T-helper 2 cell treated with Interferon-gamma antibody and Interleukin-4, amounts not matched to agents 5 μg/mL and 100 μg/mL, for 36 hours (primary cell): ENCODE results near the gene SEC14L3.

Experiments
- DNase-seq: peaks from one replicate; pipeline ENCODE4 v3.0.0; 2021; ENCODE audit warnings: low spot score
- H3K27ac Mint-ChIP-seq: one replicate; pipeline ENCODE4 v1.8.0; 2021; ENCODE audit warnings: mild to moderate bottlenecking, mixed read lengths
- H3K27me3 Mint-ChIP-seq: one replicate; pipeline ENCODE4 v1.8.0; 2021; ENCODE audit warnings: low read depth, mixed read lengths
- H3K36me3 Mint-ChIP-seq: one replicate; pipeline ENCODE4 v1.8.0; 2021; ENCODE audit warnings: low read depth, mixed read lengths
- H3K4me1 Mint-ChIP-seq: one replicate; pipeline ENCODE4 v1.8.0; 2021; ENCODE audit warnings: low read depth, mixed read lengths
- H3K4me3 Mint-ChIP-seq: one replicate; pipeline ENCODE4 v1.8.0; 2022; ENCODE audit warnings: mild to moderate bottlenecking, moderate library complexity, mixed read lengths
- H3K9me3 Mint-ChIP-seq: one replicate; pipeline ENCODE4 v1.8.0; 2021; ENCODE audit warnings: mixed read lengths

SEC14L3 gene

DNA sequence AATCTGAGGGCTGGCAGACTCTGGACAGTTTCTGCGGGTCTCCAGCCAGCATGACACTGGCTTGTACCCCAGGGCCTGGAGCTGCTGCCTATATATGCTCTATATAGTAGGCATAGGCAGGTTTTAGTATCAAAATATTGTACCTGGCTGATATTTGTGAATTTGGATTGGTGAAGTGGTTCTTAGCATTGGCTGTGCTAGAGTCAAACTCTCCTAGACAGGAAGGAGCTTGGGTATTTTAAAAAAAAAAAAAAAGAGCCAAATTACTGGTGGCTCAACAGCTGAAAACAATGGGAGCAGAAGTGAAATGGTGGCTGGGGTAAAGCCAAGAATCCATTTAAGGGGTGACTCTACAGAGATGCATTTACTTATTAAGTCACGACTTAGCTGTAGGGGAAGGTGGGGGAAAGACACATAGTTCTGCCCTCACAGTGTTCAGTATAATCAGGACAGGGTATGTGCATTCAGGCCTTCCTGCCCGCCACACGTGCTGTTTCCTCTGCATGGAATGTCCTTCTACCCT is 57.2 kb downstream of the SEC14L3 start:
- DNase-seq, result no peak
- no peaks in the 10 kb centered on the region for H3K27me3 Mint-ChIP-seq
- H3K9me3 Mint-ChIP-seq, result no peaks in the 10 kb centered on the region
- no peak overlapping the region for H3K4me3 Mint-ChIP-seq
- H3K36me3 Mint-ChIP-seq, result peaks cover 40% of the 10 kb centered on the region
- H3K27ac Mint-ChIP-seq, result no peak overlapping the region
- peaks cover 18% of the 10 kb centered on the region for H3K4me1 Mint-ChIP-seq

DNA sequence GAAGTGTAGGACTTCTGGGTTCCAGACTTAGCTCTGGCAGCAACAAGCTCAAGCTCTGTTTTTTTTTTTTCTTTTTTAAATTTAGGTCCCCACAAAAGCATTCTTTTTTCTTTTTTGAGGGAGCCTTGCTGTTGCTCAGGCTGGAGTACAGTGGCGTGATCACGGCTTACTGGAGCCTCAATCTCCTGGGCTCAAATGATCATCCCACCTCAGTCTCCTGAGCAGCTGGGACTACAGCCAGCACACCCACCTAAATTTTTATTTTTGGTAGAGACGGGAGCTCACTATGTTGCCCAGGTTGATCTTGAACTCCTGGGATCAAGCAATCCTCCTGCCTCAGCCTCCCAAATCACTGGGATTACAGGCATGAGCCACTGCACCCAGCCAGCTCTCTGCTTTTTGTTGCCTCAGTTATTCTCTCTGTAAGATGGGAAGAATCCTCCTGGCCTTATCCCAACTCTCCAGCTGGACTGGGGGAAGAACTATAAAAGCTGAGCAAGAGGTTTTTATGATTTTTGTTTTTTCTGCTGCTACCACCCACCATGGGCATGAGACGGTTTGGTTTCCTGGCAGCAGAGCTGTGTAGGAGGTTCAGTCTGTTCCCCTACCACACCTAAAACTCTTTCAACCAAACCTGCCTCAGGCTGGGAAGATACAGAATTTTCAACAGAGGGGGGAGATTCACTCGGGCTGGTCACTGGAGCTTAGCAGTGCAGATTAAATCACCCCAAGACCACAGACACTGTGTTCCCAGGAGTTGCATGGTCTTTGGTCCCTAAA is 57.9 kb downstream of the SEC14L3 start:
- no peak overlapping the region for H3K4me3 Mint-ChIP-seq
- no peak for DNase-seq
- H3K4me1 Mint-ChIP-seq, result peaks cover 16% of the 10 kb centered on the region
- no peak overlapping the region for H3K27ac Mint-ChIP-seq
- peaks cover 37% of the 10 kb centered on the region for H3K36me3 Mint-ChIP-seq
- no peaks in the 10 kb centered on the region for H3K27me3 Mint-ChIP-seq
- no peaks in the 10 kb centered on the region for H3K9me3 Mint-ChIP-seq

DNA sequence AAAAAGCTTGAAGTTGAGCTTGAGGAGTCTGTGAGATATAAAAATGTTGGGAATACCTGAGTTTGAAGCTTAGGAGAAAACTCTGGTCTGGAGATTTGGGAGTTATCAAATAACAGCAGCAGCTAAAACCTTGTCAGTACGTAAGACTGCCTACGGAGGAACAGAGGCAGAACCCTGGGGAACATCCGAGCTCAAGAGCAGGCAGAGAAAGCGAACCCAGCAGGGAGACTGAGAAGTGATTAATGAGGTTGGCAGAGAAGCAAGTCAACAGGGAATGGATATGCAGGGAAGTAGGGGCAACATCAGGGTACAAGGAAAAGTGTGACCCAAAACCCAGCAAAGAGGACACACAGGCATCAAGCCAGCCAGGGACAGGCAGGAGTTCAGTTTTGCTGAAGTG is 58.8 kb downstream of the SEC14L3 start:
- Mint-ChIP-seq H3K4me1 (peaks cover 16% of the 10 kb centered on the region), H3K36me3 (peaks cover 44% of the 10 kb centered on the region), H3K4me3 (no peak overlapping the region), H3K27ac (no peak overlapping the region), H3K9me3 (no peaks in the 10 kb centered on the region), H3K27me3 (no peaks in the 10 kb centered on the region)
- no peak for DNase-seq

DNA sequence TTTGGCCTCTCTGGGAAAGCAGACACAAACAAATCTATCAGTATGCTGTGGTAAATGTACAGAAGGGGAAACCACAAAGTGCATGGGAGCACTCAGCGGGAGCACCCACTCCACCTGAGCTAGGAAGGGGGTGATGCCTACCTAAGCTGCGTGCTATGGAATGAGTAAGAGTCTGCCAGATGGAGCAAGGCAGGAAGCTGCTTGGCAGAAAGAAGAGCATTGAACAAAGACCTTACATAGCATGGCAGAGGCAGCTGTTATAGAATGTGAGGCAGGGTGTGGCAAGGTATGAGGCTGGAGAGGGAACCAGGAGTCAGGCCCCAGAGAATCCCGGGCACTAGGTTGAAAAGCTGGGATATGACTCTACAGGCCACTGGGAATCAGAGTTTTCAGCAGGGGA is 60.0 kb downstream of the SEC14L3 start:
- Mint-ChIP-seq H3K27ac (no peak overlapping the region), H3K27me3 (no peaks in the 10 kb centered on the region), H3K36me3 (peaks cover 39% of the 10 kb centered on the region), H3K9me3 (no peaks in the 10 kb centered on the region), H3K4me3 (no peak overlapping the region), H3K4me1 (peaks cover 16% of the 10 kb centered on the region)
- DNase-seq, result no peak
